Neuronal stem cell (in vitro differentiated cells): ENCODE data around the gene RAX2.

Experiments used
- DNase-seq: peaks from one replicate; pipeline ENCODE4 v3.0.0-alpha.2; 2013; ENCODE audit warnings: low spot score
- H2AFZ ChIP-seq: one replicate; pipeline ENCODE4 v1.6.1; 2013; ENCODE audit warnings: mild to moderate bottlenecking, low read length, inconsistent platforms
- H2AK5ac ChIP-seq: 2 replicates; pipeline ENCODE4 v1.6.1; 2013; ENCODE audit warnings: low read depth, mild to moderate bottlenecking, inconsistent platforms, low read length, moderate library complexity, mixed read lengths
- H2BK120ac ChIP-seq: 2 replicates; pipeline ENCODE4 v1.6.1; 2013; ENCODE audit warnings: low read depth, mild to moderate bottlenecking, inconsistent platforms, low read length, moderate library complexity, mixed read lengths
- H2BK12ac ChIP-seq: one replicate; pipeline ENCODE4 v1.6.1; 2013; ENCODE audit warnings: low read length, inconsistent platforms
- H2BK15ac ChIP-seq: 2 replicates; pipeline ENCODE4 v1.6.1; 2013; ENCODE audit warnings: mild to moderate bottlenecking, low read length, inconsistent platforms, mixed read lengths
- H2BK5ac ChIP-seq: one replicate; pipeline ENCODE4 v1.6.1; 2013; ENCODE audit warnings: inconsistent platforms, mild to moderate bottlenecking, low read length, moderate library complexity
- H3K14ac ChIP-seq: one replicate; pipeline ENCODE4 v1.6.1; 2013; ENCODE audit warnings: low read length, inconsistent platforms
- H3K18ac ChIP-seq: 2 replicates; pipeline ENCODE4 v1.6.1; 2013; ENCODE audit warnings: low read length, inconsistent platforms
- H3K23ac ChIP-seq: 2 replicates; pipeline ENCODE4 v1.6.1; 2013; ENCODE audit warnings: low read depth, mild to moderate bottlenecking, mixed read lengths, low read length, inconsistent platforms; ENCODE audit not compliant: poor library complexity
- H3K27ac ChIP-seq: replicated peaks from 3 replicates; pipeline ENCODE4 v1.5.1; 2013; ENCODE audit warnings: low read length, inconsistent platforms
- H3K27me3 ChIP-seq, 3 experiments: 2 replicates each; pipeline ENCODE4 v1.6.1; 2013; ENCODE audit warnings: low read length in 3 of 3, mild to moderate bottlenecking in 2 of 3, inconsistent platforms in 1 of 3, low read depth in 1 of 3, mixed read lengths in 1 of 3, moderate library complexity in 1 of 3; ENCODE audit not compliant: control insufficient read depth in 3 of 3, insufficient read depth in 3 of 3
- H3K36me3 ChIP-seq, 2 donors: replicated peaks in 1 of 2; 2 replicates each; pipeline ENCODE4 v1.6.1; 2013; ENCODE audit warnings: low read length in 2 of 2; ENCODE audit not compliant: control insufficient read depth in 2 of 2, insufficient read depth in 2 of 2
- H3K4ac ChIP-seq: 2 replicates; pipeline ENCODE4 v1.6.1; 2013; ENCODE audit warnings: inconsistent platforms, mild to moderate bottlenecking, low read length, moderate library complexity
- H3K4me1 ChIP-seq, 2 donors: 1 replicate in 1 of 2; 2 replicates in 1 of 2; pipeline ENCODE4 v1.6.1; 2013; ENCODE audit warnings: low read length in 2 of 2, low read depth in 1 of 2; ENCODE audit not compliant: control insufficient read depth in 2 of 2, insufficient read depth in 1 of 2
- H3K4me2 ChIP-seq: one replicate; pipeline ENCODE4 v1.6.1; 2013; ENCODE audit warnings: mild to moderate bottlenecking, low read length, inconsistent platforms; ENCODE audit not compliant: insufficient read depth, poor library complexity, severe bottlenecking
- H3K4me3 ChIP-seq, 2 donors: 2 replicates each; pipeline ENCODE4 v1.5.1; 2013; ENCODE audit warnings: low read length in 2 of 2, mild to moderate bottlenecking in 2 of 2, inconsistent platforms in 1 of 2, moderate library complexity in 1 of 2
- H3K79me1 ChIP-seq: one replicate; pipeline ENCODE4 v1.6.1; 2013; ENCODE audit warnings: low read depth, mild to moderate bottlenecking, inconsistent platforms, low read length, moderate library complexity
- H3K9ac ChIP-seq: one replicate; pipeline ENCODE4 v1.6.1; 2013; ENCODE audit warnings: mild to moderate bottlenecking, low read depth, low read length, inconsistent platforms; ENCODE audit not compliant: poor library complexity
- H3K9me3 ChIP-seq, 2 donors: replicated peaks in 1 of 2; 2 replicates each; pipeline versions ENCODE3 to v1.6.1; 2013; ENCODE audit warnings: low read length in 2 of 2, mild to moderate bottlenecking in 2 of 2, inconsistent platforms in 1 of 2, low read depth in 1 of 2, mixed read lengths in 1 of 2, moderate library complexity in 1 of 2; ENCODE audit not compliant: control insufficient read depth in 2 of 2, insufficient read depth in 1 of 2
- H4K8ac ChIP-seq: one replicate; pipeline ENCODE4 v1.6.1; 2013; ENCODE audit warnings: low read depth, mild to moderate bottlenecking, inconsistent platforms, low read length, moderate library complexity
- H4K91ac ChIP-seq: one replicate; pipeline ENCODE4 v1.6.1; 2013; ENCODE audit warnings: low read length, low read depth, mild to moderate bottlenecking, inconsistent platforms; ENCODE audit not compliant: poor library complexity
- WGBS, 2 donors: extraction: QIAGEN DNeasy Blood & Tissue Kit; methylation state at CpG; one replicate each; pipeline ENCODE4 v1.1.7; 2013; ENCODE audit warnings: missing lambda C conversion rate in 2 of 2, mixed read lengths in 1 of 2; ENCODE audit not compliant: insufficient read length in 2 of 2, insufficient replicate concordance in 1 of 2; ENCODE audit errors: extremely low coverage in 2 of 2; 5-methylcytosine and 5-hydroxymethylcytosine counted together

Gene RAX2

DNA sequence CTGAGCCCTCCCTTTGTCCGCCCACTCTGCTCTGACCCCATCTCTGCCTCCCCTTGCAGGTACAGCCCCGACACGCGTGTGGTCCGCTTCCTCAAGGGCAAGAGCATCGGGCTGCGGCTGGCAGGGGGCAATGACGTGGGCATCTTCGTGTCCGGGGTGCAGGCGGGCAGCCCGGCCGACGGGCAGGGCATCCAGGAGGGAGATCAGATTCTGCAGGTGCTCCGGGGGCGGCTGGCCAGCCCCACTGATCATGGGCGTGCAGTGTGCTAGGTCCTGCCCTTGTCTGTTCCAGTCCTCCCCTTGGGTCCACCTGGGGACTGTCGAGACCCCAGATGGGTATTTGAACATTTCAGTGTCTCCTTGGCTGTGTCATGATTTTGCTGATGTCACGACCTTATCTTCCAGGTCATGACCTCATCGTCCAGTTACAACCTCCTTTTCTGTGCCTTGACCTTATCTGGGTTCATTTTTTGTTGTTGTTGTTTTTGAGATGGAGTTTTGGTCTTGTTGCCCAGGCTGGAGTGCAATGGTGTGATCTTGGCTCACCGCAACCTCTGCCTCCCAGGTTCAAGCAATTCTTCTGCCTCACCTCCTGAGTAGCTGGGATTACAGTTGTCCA lies 35.8 kb downstream of the RAX2 start:
- no peak overlapping the region for H4K91ac ChIP-seq
- no peak for DNase-seq
- no CpG with 5 or more reads among the region's 21 CpGs for WGBS, 2 donors
- H2AK5ac ChIP-seq = no peak overlapping the region
- no peak overlapping the region for H4K8ac ChIP-seq
- H2BK120ac ChIP-seq = no peak overlapping the region
- H3K9me3 ChIP-seq = no peaks in the 10 kb centered on the region
- peaks cover 2% of the 10 kb centered on the region for H3K79me1 ChIP-seq
- H3K4me1 ChIP-seq = no peaks in the 10 kb centered on the region
- H3K4ac ChIP-seq = no peak overlapping the region
- H2BK15ac ChIP-seq = no peak overlapping the region
- H3K27me3 ChIP-seq = no peaks in the 10 kb centered on the region
- H3K27ac ChIP-seq = no peak overlapping the region
- no peak overlapping the region for H2BK5ac ChIP-seq
- no peak overlapping the region for H3K9ac ChIP-seq
- H3K4me3 ChIP-seq = no peak overlapping the region
- no peak overlapping the region for H2BK12ac ChIP-seq
- no peaks in the 10 kb centered on the region for H3K36me3 ChIP-seq
- H3K18ac ChIP-seq = no peak overlapping the region
- no peak overlapping the region for H3K4me2 ChIP-seq
- no peak overlapping the region for H2AFZ ChIP-seq
- no peak overlapping the region for H3K14ac ChIP-seq
- H3K23ac ChIP-seq = peak overlapping the region; percentile 37

DNA sequence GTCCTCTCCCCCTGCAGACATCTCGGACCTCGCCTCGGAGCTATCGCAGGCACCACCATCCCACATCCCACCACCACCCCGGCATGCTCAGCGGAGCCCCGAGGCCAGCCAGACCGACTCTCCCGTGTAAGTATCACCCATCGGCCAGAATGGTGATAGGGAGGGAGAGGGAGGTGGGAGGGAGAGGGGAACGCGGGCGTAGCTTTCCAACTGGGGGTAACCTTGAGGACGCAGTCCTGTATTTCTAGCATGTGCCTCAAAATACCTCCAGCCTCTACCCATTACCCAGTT lies 37.8 kb downstream of the RAX2 start:
- Histone ChIP-seq H3K79me1 (peaks cover 2% of the 10 kb centered on the region), H3K27me3 (no peaks in the 10 kb centered on the region), H3K4me3 (no peak overlapping the region), H3K4ac (no peak overlapping the region), H2BK120ac (no peak overlapping the region), H3K4me1 (no peaks in the 10 kb centered on the region), H3K23ac (no peak overlapping the region), H2AFZ (no peak overlapping the region), H3K14ac (no peak overlapping the region), H3K27ac (no peak overlapping the region), H3K4me2 (no peak overlapping the region), H2AK5ac (no peak overlapping the region), H2BK15ac (no peak overlapping the region), H2BK5ac (peak overlapping the region; percentile 73), H3K9me3 (peaks cover 0 to 4% of the 10 kb centered on the region in 2 donors), H3K36me3 (no peaks in the 10 kb centered on the region), H4K8ac (no peak overlapping the region), H3K18ac (no peak overlapping the region), H3K9ac (peak overlapping the region; percentile 50), H2BK12ac (no peak overlapping the region), H4K91ac (no peak overlapping the region)
- DNase-seq = no peak
- WGBS, 2 donors = no CpG with 5 or more reads among the region's 14 CpGs

DNA sequence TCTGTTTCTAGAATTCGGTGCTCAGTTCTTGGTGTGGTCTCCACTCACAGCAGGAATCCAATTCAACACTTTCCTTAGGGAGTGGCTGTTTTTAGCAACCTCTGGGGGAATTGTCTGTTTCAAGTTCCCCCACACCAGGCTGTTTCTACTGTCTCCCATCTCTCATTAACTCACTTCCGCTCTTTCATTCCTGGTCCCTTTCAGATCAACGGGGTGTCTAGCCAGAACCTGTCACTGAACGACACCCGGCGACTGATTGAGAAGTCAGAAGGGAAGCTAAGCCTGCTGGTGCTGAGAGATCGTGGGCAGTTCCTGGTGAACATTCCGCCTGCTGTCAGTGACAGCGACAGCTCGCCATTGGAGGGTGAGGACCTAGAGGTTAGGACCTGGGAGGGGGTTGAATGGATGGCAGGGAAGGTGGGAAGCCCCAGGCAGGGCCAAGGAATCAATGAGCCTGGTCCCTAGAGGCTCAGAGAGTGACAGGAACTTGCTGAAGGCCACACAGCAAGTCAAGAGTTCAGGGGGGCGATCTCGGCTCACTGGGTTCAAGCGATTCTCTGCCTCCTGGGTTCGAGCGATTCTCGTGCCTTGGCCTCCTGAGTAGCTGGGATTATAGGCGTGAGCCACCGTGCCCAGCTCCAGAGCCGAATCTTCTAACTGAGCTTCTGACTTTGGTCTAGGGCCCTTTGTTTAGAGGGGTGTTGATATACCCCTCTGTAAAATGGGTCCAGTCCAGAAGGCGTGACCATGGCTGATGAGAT lies 38.3 kb downstream of the RAX2 start:
- Histone ChIP-seq H3K4me3 (no peak overlapping the region), H3K4me1 (no peaks in the 10 kb centered on the region), H3K79me1 (peaks cover 2% of the 10 kb centered on the region), H3K4ac (no peak overlapping the region), H2AK5ac (no peak overlapping the region), H3K27ac (no peak overlapping the region), H2BK5ac (peak overlapping the region; percentile 73), H3K9ac (peak overlapping the region; percentile 10), H3K18ac (no peak overlapping the region), H4K91ac (no peak overlapping the region), H3K9me3 (peaks cover 0 to 4% of the 10 kb centered on the region in 2 donors), H3K23ac (no peak overlapping the region), H2BK120ac (no peak overlapping the region), H4K8ac (no peak overlapping the region), H3K14ac (no peak overlapping the region), H2AFZ (no peak overlapping the region), H3K4me2 (no peak overlapping the region), H3K36me3 (no peaks in the 10 kb centered on the region), H2BK15ac (no peak overlapping the region), H3K27me3 (no peaks in the 10 kb centered on the region), H2BK12ac (no peak overlapping the region)
- DNase-seq = no peak
- no CpG with 5 or more reads among the region's 20 CpGs for WGBS, 2 donors

DNA sequence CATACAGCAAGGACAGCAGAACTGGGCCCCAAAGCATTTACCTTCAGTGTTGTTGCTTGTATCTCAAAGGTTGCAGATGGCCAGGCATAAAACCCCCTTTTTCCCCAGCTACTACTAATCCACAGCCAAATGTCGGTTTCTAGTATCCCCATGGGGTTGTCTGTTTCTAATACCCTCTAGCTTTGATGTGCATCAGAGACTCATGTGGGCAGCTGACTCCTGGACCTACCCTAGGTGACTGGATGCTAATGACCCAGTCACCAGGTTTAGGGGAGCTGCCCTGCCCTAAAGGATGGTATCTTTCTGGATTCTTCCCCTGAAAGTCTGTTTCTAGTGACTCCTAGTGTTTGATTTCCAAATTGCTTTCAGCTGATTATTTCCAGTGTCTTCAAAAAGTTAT lies 39.9 kb downstream of the RAX2 start:
- Histone ChIP-seq H3K4me2 (no peak overlapping the region), H3K18ac (no peak overlapping the region), H3K36me3 (no peaks in the 10 kb centered on the region), H4K8ac (no peak overlapping the region), H3K27me3 (no peaks in the 10 kb centered on the region), H3K4me1 (no peaks in the 10 kb centered on the region), H2BK12ac (no peak overlapping the region), H3K9ac (no peak overlapping the region), H2BK5ac (no peak overlapping the region), H3K4ac (no peak overlapping the region), H3K79me1 (peaks cover 2% of the 10 kb centered on the region), H3K9me3 (peaks cover 0 to 4% of the 10 kb centered on the region in 2 donors), H2BK120ac (no peak overlapping the region), H3K14ac (no peak overlapping the region), H3K23ac (no peak overlapping the region), H3K4me3 (no peak overlapping the region), H4K91ac (no peak overlapping the region), H2BK15ac (no peak overlapping the region), H3K27ac (no peak overlapping the region), H2AFZ (no peak overlapping the region), H2AK5ac (no peak overlapping the region)
- DNase-seq = no peak
- WGBS, 2 donors = no CpG with 5 or more reads among the region's 1 CpG
